HG03108 (cell line): ENCODE data around the gene PTPRK.
"Not testable (repeated sequence)": the region's sequence is repeated elsewhere in the genome, so short reads cannot be mapped to it uniquely, and the experiment has no call there.

Source experiments
- ATAC-seq: cut with Tn5 transposase; IDR thresholded peaks from one replicate; pipeline ENCODE4 v1.9.1; 2021; ENCODE audit warnings: moderate library complexity; ENCODE audit not compliant: unreplicated experiment

Gene PTPRK

DNA sequence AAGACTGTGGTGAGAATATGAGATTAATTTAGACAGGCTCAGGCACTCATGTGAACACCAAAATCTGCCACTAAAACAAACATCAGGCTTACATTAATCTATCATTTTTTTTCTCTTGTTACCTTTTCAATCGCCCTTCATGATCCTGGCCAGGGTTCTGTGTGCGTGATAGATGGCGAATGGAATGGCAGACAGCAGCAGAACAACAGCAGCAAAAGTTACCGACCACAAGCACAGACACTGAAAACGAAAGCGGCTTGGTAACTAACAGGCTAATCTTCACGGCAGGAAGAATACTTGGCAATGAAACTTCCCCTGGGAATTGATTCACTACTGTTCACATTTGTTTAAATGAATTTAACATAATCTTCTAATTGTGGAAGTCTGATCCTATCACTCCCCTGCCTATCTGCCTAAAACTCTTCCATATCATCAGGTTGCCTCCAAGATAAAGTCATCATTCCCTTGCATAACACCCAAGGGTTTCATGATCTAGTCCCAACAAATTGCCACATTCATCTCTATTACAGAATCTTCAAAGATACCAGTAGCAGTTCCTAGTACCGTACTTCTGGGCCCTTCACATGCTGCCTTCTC, 28.7 kb downstream of the PTPRK start:
- peak; percentile 51 for ATAC-seq

DNA sequence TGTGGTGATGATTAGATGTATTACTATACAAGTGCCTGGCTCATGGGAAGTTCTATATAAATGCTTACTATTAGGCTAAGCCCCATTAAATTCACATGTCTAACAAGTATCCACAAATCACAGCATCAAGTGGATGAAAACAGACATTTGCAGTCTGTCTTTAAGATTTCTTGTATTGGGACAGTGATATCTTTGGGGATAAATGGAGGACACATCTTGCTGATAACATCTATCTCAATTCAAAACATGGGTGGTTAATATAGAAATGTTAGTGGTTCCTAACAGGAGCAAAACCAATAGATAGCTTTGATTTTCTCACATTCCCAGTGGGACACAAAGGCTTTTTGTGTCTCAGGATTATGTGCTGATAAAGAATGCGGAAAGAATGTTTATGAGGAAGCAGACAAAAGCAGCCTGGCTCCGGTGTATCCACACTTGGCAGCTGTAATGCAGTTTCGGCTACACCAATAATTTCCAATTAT, 29.3 kb downstream of the PTPRK start:
- ATAC-seq: no peak

DNA sequence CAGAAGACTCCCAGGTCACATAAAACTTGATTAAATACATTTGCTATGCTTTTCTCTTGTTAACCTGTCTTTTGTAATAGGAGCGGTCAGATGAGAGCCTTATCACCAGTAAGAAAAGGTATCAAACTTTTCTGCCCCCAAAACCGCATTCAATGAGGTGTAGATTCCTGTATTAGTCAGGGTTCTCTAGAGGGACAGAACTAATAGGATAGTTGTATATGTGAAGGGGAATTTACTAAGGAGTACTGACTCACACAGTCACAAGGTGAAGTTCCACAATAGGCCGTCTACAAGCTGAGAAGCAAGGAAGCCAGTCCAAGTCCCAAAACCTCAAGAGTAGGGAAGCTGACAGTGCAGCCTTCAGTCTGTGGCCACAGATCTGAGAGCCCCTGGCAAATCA, 32.7 kb downstream of the PTPRK start:
- no peak for ATAC-seq

DNA sequence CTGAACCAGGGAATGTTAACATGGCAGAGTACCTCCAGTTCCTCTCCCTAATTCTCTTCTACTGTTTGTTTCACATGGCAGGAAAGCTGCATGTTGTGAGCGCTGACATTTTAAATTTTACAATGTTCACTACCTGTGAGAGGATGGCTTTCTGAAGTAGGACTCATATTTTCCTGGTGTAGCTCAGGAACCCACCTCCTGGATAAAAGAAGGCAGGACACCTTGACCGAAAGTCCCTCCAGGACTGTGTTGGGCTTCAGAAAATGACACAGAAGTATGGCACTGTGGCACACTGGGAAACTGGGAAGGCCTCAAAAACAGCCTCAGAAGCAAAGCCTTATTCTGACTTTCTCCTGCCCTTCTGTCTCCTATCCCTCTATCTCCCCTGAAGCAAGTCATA, 33.3 kb downstream of the PTPRK start:
- no peak for ATAC-seq

DNA sequence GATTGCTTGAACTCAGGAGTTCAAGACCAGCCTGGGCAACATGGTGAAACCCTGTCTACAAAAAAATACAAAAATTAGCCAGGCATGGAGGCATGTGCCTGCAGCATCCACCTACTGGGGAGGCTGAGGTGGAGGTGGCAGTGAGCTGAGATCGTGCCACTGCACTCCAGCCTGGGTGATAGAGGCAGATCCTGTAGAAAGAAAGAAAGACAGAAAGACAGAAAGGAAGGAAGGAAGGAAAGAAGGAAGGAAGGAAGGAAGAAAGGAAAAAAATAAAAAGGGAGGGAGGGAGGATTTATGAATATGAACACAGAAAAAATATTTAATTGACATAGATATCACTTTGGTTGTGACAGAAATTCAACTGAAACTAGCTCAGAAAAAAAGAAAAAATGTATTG, 33.8 kb downstream of the PTPRK start:
- not testable (repeated sequence) for ATAC-seq

DNA sequence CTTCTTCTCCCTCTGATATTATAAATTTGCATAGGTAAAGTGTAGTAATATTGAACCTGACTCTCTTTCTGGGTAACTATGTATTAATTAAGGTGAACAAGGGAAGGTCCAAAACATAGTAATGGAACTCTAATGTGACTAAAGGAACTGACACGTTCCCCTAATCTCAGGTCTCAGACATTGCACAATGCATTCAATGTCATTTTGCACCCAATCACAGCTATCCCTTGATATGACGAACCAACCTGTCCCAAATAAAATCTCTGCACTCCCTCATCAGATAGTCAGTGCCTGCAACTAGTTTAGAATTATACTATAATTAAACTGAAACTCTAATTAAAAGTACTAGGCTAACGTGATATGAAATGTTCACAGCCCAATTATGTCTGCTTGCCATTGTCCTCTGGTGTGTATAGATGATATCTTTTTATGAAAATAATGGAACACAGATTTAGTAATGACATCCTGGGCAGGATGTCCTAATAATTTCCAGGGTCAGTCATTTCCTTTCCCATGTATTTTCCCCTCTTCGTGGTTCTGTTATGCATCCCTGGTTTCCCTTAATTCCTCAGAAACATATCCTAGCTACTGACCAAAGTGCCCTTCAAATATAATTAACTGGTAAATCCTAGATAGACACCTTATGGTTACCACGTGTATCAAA, 36.8 kb downstream of the PTPRK start:
- no peak for ATAC-seq

DNA sequence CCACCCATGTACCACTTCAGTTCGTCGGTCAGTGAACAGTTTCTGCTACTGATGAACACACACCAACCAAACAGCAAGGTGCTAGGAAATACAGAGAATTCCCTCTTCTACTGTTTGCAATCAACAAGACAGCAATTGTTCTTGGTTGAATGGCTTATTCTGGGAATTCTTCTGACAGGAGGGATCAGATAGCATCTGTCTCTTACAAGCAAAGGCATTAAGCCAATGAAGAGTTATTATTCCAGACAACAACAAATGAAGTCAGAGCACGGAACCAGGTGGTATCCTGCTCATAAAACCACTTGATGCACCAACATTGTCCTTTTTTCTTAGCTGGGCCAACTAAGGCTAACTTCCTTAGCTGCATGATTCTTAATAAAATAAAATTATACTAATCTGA, 37.8 kb downstream of the PTPRK start:
- ATAC-seq: no peak

DNA sequence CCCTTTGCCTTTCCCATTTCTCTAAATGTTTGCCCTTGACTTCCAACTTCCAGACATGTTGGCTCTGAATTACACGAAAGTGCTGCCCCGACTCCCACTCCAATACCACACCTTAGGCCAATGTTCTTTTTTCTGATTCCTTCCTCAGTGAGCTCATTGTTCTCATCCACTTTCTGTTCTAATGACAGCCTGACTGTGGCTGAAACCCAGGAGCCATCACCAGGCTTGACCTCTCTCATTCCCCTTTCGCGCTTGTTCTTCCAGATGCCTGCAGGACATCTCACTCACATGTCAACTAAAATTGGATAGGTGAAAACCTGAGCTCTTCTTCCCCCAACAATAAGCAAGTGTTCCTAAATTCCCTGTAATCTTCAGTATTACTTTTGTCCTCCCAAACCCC, 40.4 kb downstream of the PTPRK start:
- ATAC-seq: no peak

DNA sequence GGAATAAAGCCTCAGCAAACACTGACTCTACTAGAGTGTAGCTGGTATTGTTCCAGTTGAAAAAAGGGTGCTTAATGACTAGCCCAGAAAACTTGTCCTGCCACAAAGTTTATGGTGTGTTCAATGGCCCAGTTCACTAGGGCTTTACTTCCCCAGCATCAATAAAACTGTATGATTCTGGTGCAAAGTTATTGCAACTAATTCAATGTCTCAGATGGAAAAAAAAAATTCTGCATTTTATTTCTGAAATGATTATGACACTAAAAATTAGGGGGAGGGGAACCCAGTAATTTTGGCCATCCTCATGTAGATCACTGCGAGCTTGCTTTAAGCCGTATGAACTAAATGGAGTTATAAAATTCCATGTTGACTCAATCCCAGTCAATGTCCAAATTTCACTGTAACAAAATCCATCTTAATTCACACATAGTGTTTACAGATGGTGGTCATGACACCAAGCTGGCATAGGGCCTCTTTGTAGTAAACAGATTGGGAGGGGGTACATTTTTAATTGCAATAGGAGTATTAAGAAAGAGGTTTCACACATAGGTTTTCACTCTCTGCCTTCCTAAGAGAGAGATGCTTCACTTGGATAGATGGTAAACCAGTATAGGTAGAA, 41.2 kb downstream of the PTPRK start:
- ATAC-seq: no peak

DNA sequence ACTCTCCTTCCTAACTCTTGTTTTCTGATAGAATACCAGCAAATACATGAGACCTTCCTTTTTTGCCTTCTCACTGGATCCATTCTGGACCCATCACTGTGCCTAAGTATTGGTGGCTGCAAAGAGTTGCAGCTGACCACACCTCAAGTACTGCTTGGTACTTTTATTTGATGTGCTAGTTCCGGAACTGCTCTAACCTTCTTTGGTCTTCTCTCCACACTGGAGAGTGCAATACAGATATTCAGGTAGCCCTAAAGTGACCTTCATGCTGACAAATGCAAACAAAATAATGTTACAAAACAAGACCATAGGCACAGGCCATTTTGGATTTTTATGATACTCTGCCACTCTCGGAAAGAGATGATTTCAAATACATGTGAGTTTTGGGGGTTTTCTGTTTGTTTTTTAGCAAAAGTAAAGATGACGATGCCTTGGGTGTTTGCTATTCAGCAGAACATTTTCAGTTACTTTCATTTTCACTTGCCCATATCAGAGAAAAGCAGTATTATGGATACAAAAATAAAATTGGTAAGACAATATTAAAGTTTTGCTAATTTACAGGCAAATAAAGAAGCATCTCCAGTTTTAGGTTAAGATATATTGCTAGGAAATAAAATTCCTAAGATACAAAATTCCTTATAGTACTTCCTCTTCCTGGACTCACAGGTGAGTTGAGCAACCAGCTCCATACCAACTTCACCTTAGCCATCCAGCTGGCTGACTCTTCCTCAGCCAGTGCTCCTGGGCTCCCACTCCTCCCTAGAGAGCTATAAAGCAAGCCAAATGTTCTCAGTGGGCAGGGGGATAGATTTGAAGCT, 42.0 kb downstream of the PTPRK start:
- ATAC-seq: no peak

DNA sequence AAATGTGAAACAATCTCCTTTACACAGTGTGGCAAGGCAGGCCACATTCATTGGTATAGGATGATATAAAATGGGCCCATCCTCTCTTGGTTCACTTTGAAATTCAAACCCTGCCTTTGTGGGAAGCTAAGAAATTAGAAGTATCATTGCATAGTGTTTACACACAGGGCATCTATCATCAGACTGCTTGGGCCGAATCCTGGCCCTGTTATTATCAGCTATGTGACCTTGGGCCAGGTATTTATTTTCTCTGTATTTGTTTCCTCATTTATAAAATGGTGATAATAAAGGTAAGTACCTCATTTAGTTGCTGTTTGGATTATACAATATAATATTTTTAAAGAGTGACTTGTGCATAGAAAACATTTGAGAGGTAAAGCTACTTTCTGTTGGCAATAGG, 45.5 kb downstream of the PTPRK start:
- no peak for ATAC-seq

DNA sequence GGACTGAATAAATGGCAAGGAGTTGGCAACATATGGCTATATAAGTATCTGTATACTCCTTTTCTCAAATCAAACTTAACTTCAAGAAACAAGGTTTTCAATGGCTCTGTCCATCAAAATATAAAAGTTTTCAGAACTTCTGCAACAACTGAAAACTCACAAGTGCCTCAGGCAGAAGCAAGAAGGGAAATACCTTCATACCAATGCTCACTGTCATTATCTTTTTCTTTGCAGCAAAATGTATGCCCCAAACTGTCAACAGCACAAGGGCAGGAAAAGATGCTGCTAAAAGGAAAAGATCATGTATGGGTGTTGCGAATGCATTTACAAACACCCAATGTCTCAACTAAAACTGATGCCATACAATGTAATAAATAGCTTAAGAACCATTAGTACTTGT, 45.9 kb downstream of the PTPRK start:
- no peak for ATAC-seq

DNA sequence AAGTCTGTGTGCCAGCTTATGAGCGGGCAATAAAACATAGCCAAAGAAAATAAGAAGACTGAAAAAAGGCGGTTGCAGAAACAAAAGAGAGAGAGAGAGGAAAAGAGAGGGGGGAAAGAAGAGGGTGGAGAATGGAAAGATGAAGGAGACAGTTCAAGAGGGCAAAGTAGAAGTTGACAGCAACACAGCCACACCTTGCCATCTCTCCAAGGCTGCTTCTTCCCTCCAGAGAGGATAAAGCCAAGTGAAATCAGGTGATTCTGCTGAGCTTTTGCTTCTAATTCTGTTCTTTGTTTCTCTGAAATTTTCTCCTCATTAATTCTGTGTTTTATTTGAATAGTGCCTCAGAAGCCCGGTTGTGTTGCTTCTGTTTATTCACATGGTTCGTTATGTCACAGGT, 48.5 kb downstream of the PTPRK start:
- ATAC-seq: no peak

DNA sequence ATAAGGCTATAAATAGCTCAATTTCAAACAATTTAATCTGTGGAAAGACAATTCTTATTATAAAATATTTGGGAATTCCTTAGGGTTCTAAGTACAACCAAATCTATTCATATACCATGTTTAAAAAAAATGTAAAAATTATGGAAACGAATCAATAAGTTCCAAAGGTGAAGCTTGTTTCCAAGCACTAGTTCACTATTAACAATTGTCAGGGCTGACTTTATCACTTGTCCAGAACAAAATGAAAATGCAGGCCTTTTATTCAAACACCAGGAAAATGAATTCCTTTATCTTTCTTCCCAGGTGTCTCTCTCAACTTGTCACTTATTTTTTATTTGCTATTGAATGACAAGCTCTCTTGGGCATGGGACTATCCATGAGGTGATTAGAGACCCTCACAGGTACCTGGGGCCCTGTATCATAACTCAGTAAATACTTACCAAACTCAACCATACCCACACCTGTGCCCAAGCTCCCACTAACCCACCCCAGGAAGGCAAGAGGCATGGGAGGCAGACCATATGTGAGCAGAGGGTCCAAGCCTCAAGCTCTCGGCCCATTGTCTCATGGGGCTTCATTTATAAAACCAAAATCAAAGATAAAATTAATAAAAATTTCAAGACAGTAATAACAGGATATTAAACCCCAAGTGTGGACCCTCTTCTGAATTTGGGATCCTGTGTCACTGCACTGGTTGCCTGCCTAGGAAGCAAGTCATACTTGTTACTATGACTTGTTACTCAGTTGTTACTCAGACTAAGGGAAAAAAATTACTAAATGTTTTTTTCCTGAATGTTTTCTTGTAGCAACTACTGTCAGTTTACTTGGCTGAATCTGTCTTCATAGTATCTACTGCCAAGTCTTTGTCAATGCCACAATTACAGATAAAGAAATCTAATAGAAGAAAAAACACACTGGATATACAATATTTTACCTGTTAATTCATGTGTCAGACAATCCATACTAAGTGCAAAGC, 54.7 kb downstream of the PTPRK start:
- ATAC-seq: no peak

DNA sequence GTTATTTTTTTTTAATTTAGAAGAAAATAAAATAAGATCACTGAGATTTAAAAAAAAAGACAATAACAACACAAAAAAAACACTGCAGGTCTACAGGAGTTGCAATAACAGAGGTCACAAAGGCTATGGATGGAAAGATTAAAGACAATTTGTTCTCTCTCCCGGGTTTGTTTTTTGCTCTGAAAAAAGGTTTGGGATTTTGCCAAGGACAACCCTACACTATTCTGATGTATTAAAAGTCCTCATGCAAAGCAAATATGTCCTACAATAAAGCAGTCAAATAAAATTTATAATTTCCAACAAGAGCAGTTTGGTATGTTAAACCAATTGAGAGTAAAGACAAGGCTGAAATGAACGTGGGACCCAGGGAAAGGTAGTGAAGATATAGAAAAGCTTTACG, 55.6 kb downstream of the PTPRK start:
- no peak for ATAC-seq

DNA sequence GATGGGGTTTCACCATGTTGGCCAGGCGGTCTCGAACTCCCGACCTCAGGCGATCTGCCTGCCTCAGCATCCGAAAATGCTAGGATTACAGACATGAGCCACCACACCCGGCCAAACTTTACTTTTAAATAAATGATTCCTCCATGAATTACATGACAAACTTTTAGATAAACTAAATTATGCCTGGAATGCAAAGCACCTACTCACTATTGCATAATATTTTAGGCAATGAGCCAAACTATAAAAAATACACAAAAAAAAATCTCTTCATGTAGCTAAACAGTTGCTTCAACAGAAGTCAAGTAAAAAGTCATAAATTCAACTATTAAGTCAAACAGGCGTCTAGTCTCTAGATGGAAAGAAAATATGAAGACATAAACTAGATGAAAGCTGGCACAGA, 56.5 kb downstream of the PTPRK start:
- no peak for ATAC-seq

DNA sequence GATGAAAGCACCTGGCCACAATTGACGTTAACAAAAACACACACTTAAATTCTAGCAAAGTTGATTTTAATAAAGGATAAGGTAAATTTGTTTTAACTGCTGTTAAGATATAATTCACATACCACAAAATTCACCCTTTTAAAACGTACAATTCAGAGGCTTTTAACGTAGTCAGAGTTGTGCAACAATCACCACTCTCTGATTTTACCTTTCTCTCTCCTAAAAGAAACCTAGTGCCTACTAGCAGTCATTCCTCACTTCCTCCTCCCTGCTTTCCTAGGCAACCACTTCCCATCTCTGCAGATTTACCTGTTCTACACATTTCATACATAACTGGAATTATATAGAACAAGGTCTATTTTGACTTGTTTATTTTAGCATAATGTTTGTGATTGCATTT, 58.9 kb downstream of the PTPRK start:
- ATAC-seq: no peak

DNA sequence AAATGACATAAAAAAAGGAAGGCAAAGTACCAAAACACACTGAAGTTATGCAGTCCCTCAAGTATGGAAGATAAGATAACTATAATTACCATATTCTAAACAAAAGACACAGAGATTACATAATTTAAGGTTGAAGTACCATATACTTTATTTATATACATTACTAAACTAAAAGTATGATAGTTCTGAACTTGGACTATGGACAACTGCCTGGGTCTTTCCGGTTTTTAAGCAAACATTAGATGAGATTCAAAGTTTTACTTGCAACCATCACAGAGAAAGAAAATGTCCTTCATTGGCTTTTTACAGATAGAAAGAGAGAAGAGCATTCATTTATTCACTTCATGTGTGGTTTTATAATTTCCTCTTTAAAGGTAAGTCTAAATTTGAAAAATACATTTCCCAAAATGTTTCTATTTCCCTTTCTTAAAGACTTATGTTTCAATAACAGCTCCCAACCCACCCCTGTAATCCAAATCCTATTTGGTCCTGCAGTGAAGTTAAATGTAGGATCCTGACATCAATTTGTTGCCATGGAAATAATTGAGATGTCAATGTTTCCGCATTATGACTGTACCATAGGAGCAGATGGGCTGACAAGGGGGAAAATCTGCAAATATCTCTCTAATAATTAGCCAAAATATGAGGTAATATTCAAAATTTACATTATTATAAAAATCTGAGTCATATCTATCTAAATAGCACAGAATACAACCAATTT, 63.7 kb downstream of the PTPRK start:
- no peak for ATAC-seq

DNA sequence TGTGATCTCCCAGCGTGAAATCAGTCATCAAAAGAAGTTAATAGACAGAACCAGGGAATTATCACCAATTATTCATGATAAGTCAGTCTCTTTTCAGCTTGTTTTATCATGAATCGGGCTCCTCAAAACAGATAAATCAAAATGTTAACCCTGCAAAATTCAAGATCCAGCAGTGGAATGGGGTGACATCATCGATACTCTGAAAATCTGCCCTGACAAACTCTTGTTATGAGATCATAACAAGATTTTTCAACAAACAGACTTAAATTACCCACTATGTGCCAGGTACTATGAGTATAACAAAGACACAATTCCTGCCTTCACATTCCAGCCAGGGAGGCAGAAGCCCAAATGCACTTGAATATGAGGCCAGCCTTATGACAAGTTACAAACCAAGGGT, 64.4 kb downstream of the PTPRK start:
- no peak for ATAC-seq

DNA sequence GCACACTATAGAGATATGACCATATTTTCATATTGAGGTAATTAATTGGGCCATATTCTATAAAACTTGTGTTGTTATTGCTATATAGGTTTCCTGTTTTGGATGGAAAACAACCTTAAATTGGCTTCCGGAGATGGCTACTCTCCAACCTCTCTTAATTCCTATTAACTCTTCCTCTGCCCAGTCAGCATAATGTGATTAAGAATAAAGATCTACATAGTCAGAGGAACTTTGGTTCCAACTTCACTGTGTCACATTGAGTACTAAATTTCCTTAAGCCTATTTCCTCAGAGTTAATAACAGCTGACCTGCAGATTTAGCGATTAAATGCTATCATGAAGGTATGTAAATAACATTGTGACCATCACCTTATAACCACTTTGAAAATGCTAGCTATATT, 67.7 kb downstream of the PTPRK start:
- no peak for ATAC-seq
